ENCODE measurements around the gene TMCC2. TPM values are rescaled to one million over a fixed set of nuclear protein-coding genes. Genes with fewer than 3 reads are reported as not detected.

Gene TMCC2
- polyA plus RNA-seq, 3 donors = 0.16 to 0.27 TPM; not detected in 1

- no peak for DNase-seq
- Histone ChIP-seq H3K4me1 (ENCODE audit: control insufficient read depth in 1 of 2, insufficient read depth in 2 of 2, low read length in 2 of 2) (peaks cover 12 to 16% of the 10 kb centered on the region in 2 donors), H2AFZ (ENCODE audit: insufficient read depth, low read depth, low read length, poor library complexity, severe bottlenecking) (no peak overlapping the region), H3K4me3 (replicated peaks in 1 of 3; ENCODE audit: low read depth in 2 of 3, low read length in 3 of 3) (no peak overlapping the region), H3K27ac (ENCODE audit: low read depth in 1 of 2, low read length in 2 of 2) (no peak overlapping the region), H3K36me3 (replicated peaks in 1 of 2; ENCODE audit: control insufficient read depth in 1 of 2, insufficient read depth in 2 of 2, low read length in 2 of 2) (no peaks in the 10 kb centered on the region), H3K27me3 (ENCODE audit: control insufficient read depth in 2 of 2, insufficient read depth in 2 of 2, low read length in 2 of 2) (no peaks in the 10 kb centered on the region), H3K4me2 (replicated peaks; ENCODE audit: extremely low read depth, low read length, poor library complexity, severe bottlenecking) (peak overlapping the region; percentile 32), H3K79me2 (ENCODE audit: insufficient read depth, low read length) (no peaks in the 10 kb centered on the region), H3K9me3 (replicated peaks in 1 of 2; ENCODE audit: control insufficient read depth in 1 of 2, insufficient read depth in 1 of 2, low read length in 2 of 2) (no peaks in the 10 kb centered on the region), H4K20me1 (ENCODE audit: insufficient read depth, low read length) (no peaks in the 10 kb centered on the region), H3K9ac (ENCODE audit: insufficient read depth, low read length, poor library complexity, severe bottlenecking) (no peak overlapping the region)
- WGBS (ENCODE audit: insufficient coverage) = 100% methylated on average over 1 of the region's 4 CpGs
- H3K9me3 Mint-ChIP-seq = no peaks in the 10 kb centered on the region
- no peak for TF ChIP-seq CTCF (IDR thresholded peaks at IDR 0.05)
- H3K4me1 Mint-ChIP-seq = peaks cover 19% of the 10 kb centered on the region
- no peaks in the 10 kb centered on the region for H3K36me3 Mint-ChIP-seq
- H3K27me3 Mint-ChIP-seq (ENCODE audit: low read depth in 3 of 3) = peaks cover 0 to 2% (median 2%) of the 10 kb centered on the region in 3 donors
- no peak overlapping the region for H3K4me3 Mint-ChIP-seq
- no peak overlapping the region for H3K27ac Mint-ChIP-seq
- intact Hi-C loops (cut with micrococcal nuclease) = no loop called here
Measured at GRCh38 chr1:205236951-205237475, 9.3 kb downstream of the TMCC2 start.

- no peak for TF ChIP-seq CTCF (IDR thresholded peaks at IDR 0.05)
- Mint-ChIP-seq H3K36me3 (no peaks in the 10 kb centered on the region), H3K9me3 (no peaks in the 10 kb centered on the region), H3K27me3 (ENCODE audit: low read depth in 3 of 3) (peaks cover 0 to 2% (median 1%) of the 10 kb centered on the region in 3 donors), H3K27ac (peak overlapping the region in 2 of 7 donors; percentile 54 to 81), H3K4me3 (peak overlapping the region in 1 of 2 donors; percentile 52), H3K4me1 (peaks cover 19% of the 10 kb centered on the region)
- Histone ChIP-seq H4K20me1 (ENCODE audit: insufficient read depth, low read length) (no peaks in the 10 kb centered on the region), H3K36me3 (replicated peaks in 1 of 2; ENCODE audit: control insufficient read depth in 1 of 2, insufficient read depth in 2 of 2, low read length in 2 of 2) (no peaks in the 10 kb centered on the region), H3K27me3 (ENCODE audit: control insufficient read depth in 2 of 2, insufficient read depth in 2 of 2, low read length in 2 of 2) (no peaks in the 10 kb centered on the region), H2AFZ (ENCODE audit: insufficient read depth, low read depth, low read length, poor library complexity, severe bottlenecking) (peak overlapping the region; percentile 52), H3K79me2 (ENCODE audit: insufficient read depth, low read length) (no peaks in the 10 kb centered on the region), H3K4me2 (replicated peaks; ENCODE audit: extremely low read depth, low read length, poor library complexity, severe bottlenecking) (peak overlapping the region; percentile 32), H3K4me1 (ENCODE audit: control insufficient read depth in 1 of 2, insufficient read depth in 2 of 2, low read length in 2 of 2) (peaks cover 12 to 16% of the 10 kb centered on the region in 2 donors), H3K27ac (ENCODE audit: low read depth in 1 of 2, low read length in 2 of 2) (no peak overlapping the region), H3K4me3 (replicated peaks in 1 of 3; ENCODE audit: low read depth in 2 of 3, low read length in 3 of 3) (peak overlapping the region in 1 of 3 experiments; percentile 9), H3K9ac (ENCODE audit: insufficient read depth, low read length, poor library complexity, severe bottlenecking) (no peak overlapping the region), H3K9me3 (replicated peaks in 1 of 2; ENCODE audit: control insufficient read depth in 1 of 2, insufficient read depth in 1 of 2, low read length in 2 of 2) (no peaks in the 10 kb centered on the region)
- DNase-seq = no peak
- intact Hi-C loops (cut with micrococcal nuclease) = no loop called here
- 4% methylated on average over 11 of the region's 12 CpGs for WGBS (ENCODE audit: insufficient coverage)
Measured at GRCh38 chr1:205237526-205238484, 10.1 kb downstream of the TMCC2 start.
